H1 (cell line): Measurements from ENCODE around the gene SRSF9. TPM values are rescaled to one million over a fixed set of nuclear protein-coding genes. Genes with fewer than 3 reads are reported as not detected.

Source experiments
- BRCA1 ChIP-seq: IDR thresholded peaks from 2 replicates; pipeline ENCODE4 v1.6.1; 2012; ENCODE audit warnings: low read depth, low read length, improper control_type of control experiment
- CREB1 ChIP-seq: IDR thresholded peaks from 2 replicates; pipeline ENCODE4 v1.6.1; 2012; ENCODE audit warnings: inconsistent platforms
- EGR1 ChIP-seq: IDR thresholded peaks from 2 replicates; pipeline ENCODE4 v1.6.1; 2011; ENCODE audit warnings: low read depth, low read length, borderline replicate concordance
- EP300 ChIP-seq, 2 experiments: IDR thresholded peaks; 1 replicate in 1 of 2; 2 replicates in 1 of 2; pipeline ENCODE4 v1.6.1; 2011 to 2012; ENCODE audit warnings: low read depth in 2 of 2, low read length in 2 of 2, mild to moderate bottlenecking in 2 of 2, borderline replicate concordance in 1 of 2, inconsistent platforms in 1 of 2, moderate library complexity in 1 of 2
- GTF2F1 ChIP-seq: IDR thresholded peaks from 2 replicates; pipeline ENCODE4 v1.6.1; 2012; ENCODE audit warnings: low read depth, low read length, improper control_type of control experiment, borderline replicate concordance
- HDAC2 ChIP-seq, 2 experiments: fragments of 300-600 bp in 1 of 2; sonication (generic) in 1 of 2; IDR thresholded peaks; 2 replicates each; pipeline ENCODE4 v1.6.1; 2011 to 2012; ENCODE audit warnings: low read depth in 2 of 2, low read length in 2 of 2, mild to moderate bottlenecking in 2 of 2, moderate library complexity in 2 of 2, borderline replicate concordance in 1 of 2, inconsistent platforms in 1 of 2
- HDAC6 ChIP-seq: IDR thresholded peaks from one replicate; pipeline ENCODE4 v1.7.1; 2012; ENCODE audit warnings: low read depth, mild to moderate bottlenecking, inconsistent platforms, low read length, moderate library complexity
- JUND ChIP-seq: IDR thresholded peaks from 2 replicates; pipeline ENCODE4 v1.6.1; 2011; ENCODE audit warnings: mild to moderate bottlenecking, improper control_type of control experiment, low read length
- KDM1A ChIP-seq: fragments of 200-600, 300-600 bp; sonication (generic); IDR thresholded peaks from 2 replicates; pipeline ENCODE4 v1.7.1; 2016; ENCODE audit warnings: mild to moderate bottlenecking, low read length, borderline replicate concordance
- KDM4A ChIP-seq: IDR thresholded peaks from one replicate; pipeline ENCODE4 v1.7.1; 2012; ENCODE audit warnings: low read depth, mild to moderate bottlenecking, moderate library complexity, low read length, inconsistent platforms; ENCODE audit not compliant: severe bottlenecking
- KDM5A ChIP-seq: fragments of 200-600 bp; IDR thresholded peaks from 2 replicates; pipeline ENCODE4 v1.7.1; 2012; ENCODE audit warnings: mild to moderate bottlenecking, low read length, inconsistent platforms, mixed read lengths
- MAFK ChIP-seq: IDR thresholded peaks from 2 replicates; pipeline ENCODE4 v1.6.1; 2012; ENCODE audit warnings: low read depth, mild to moderate bottlenecking, improper control_type of control experiment, low read length
- MAX ChIP-seq: IDR thresholded peaks from 2 replicates; pipeline ENCODE4 v1.6.1; 2012; ENCODE audit warnings: inconsistent platforms
- POLR2A ChIP-seq, 2 experiments: IDR thresholded peaks; 1 replicate in 1 of 2; 2 replicates in 1 of 2; pipeline ENCODE4 v1.6.1; 2011; ENCODE audit warnings: low read depth in 2 of 2, low read length in 2 of 2, mild to moderate bottlenecking in 2 of 2; ENCODE audit errors: control extremely low read depth in 1 of 2
- RAD21 ChIP-seq, 2 experiments: IDR thresholded peaks in 1 of 2; conservative IDR thresholded peaks in 1 of 2; 2 replicates each; pipeline ENCODE4 v1.6.1; 2011; ENCODE audit warnings: low read depth in 2 of 2, low read length in 2 of 2, improper control_type of control experiment in 1 of 2, inconsistent platforms in 1 of 2, mild to moderate bottlenecking in 1 of 2, moderate library complexity in 1 of 2
- RBBP5 ChIP-seq: IDR thresholded peaks from 2 replicates; pipeline ENCODE4 v1.7.1; 2012; ENCODE audit warnings: low read depth, mild to moderate bottlenecking, inconsistent platforms, low read length, moderate library complexity, borderline replicate concordance
- RNF2 ChIP-seq: fragments of 200-900, 300-1000 bp; sonication (generic); IDR thresholded peaks from 2 replicates; pipeline ENCODE4 v1.7.1; 2016; ENCODE audit warnings: borderline replicate concordance, low read depth, mild to moderate bottlenecking, antibody characterized with exemption, low read length; ENCODE audit not compliant: poor library complexity, severe bottlenecking; ENCODE audit errors: missing control alignments
- SIX5 ChIP-seq: IDR thresholded peaks from 2 replicates; pipeline ENCODE4 v1.6.1; 2011; ENCODE audit warnings: mild to moderate bottlenecking, low read depth, low read length
- SP4 ChIP-seq: IDR thresholded peaks from 2 replicates; pipeline ENCODE4 v1.6.1; 2012; ENCODE audit warnings: low read length, inconsistent platforms
- SRF ChIP-seq: IDR thresholded peaks from 2 replicates; pipeline ENCODE4 v1.6.1; 2011; ENCODE audit warnings: mild to moderate bottlenecking, low read depth, low read length, moderate library complexity
- TBP ChIP-seq: IDR thresholded peaks from 2 replicates; pipeline ENCODE4 v1.6.1; 2011; ENCODE audit warnings: low read depth, low read length, improper control_type of control experiment
- TCF12 ChIP-seq: IDR thresholded peaks from 2 replicates; pipeline ENCODE4 v1.6.1; 2011; ENCODE audit warnings: low read depth, mild to moderate bottlenecking, low read length
- TEAD4 ChIP-seq: IDR thresholded peaks from 2 replicates; pipeline ENCODE4 v1.6.1; 2012; ENCODE audit warnings: low read depth, low read length, inconsistent platforms, mixed read lengths
- YY1 ChIP-seq: IDR thresholded peaks from 2 replicates; pipeline ENCODE4 v1.6.1; 2011; ENCODE audit warnings: low read depth, mild to moderate bottlenecking, low read length
- polyA plus RNA-seq, 7 experiments: library from polyadenylated mRNA; depleted of rRNA in 3 of 7; stranded (reverse) in 5 of 7; unstranded in 2 of 7; fragments of >200 nt in 5 of 7; fragments of 200-250 nt in 2 of 7; gene quantifications; 1 replicate in 5 of 7; 2 replicates in 1 of 7; 4 replicates in 1 of 7; pipeline versions ENCODE4 v1.2.1 to v1.2.3, GENCODE V29; 2011 to 2013; ENCODE audit warnings: missing spikeins in 2 of 7, mixed read lengths in 2 of 7
- total RNA-seq: library from RNA; stranded (reverse); fragmentation: NEBNext Ultra II Directional; extraction: Animal tissue kit (Norgen Biotek cat#: 25700); gene quantifications from 2 replicates; pipeline ENCODE4 v1.2.1, GENCODE V29; 2021
- TF ChIP-seq, protein P1 (sequence below): IDR thresholded peaks from 2 replicates; pipeline ENCODE4 v1.6.1; 2011; ENCODE audit warnings: low read depth, mild to moderate bottlenecking, low read length; ENCODE audit not compliant: insufficient read depth

SRSF9 gene
- total and polyA plus RNA-seq, 2 of the 8 experiments (the other 6 are each of a cell fraction or from before 2014, with no cell fraction given): 172 to 304 TPM

DNA sequence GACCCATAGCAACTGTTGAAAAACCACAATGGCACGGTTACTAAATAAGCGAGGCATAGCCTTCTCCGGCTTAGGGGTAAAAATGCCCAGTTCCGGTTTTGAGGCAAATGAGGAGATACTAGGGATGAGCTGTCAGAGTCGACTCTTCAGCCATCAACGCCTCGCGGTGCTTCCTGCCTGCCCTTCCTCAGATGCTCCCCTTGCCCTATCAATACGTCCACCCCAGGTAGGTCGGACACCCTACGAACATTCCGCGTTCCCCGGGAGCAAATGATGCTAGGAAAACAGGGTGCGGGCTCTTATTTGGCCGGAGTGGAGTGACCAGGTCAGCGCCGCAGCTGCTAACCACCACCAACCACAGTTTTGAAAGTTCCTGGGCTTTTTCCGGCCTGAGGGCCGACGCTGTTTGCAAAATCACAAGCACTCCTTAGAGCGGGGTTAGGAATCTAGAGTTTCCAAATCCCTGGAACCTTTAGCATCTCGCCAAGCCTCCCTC lies 1.2 kb downstream of the SRSF9 start (continued):
- TF ChIP-seq KDM1A (no peak), TCF12 (0 out of 2 replicates have a peak, but pooled peaks have one; percentile 20), TBP (0 out of 2 replicates have a peak, but pooled peaks have one; percentile 35), GTF2F1 (no peak), RBBP5 (0 out of 2 replicates have a peak, but pooled peaks have one; percentile 11), HDAC2 (IDR thresholded peaks at IDR 0.05; ENCODE audit: borderline replicate concordance in 1 of 2, low read depth in 2 of 2, low read length in 2 of 2) (no peak), EP300 (IDR thresholded peaks at IDR 0.05; ENCODE audit: borderline replicate concordance in 1 of 2, low read depth in 2 of 2, low read length in 2 of 2) (no peak), BRCA1 (no peak), HDAC6 (no peak), SP4 (no peak), POLR2A (IDR thresholded peaks at IDR 0.05; ENCODE audit: control extremely low read depth in 1 of 2, low read depth in 2 of 2, low read length in 2 of 2) (peak in 1 of 2 experiments; percentile 25; a peak in 1 of 3 replicates), TEAD4 (no peak), JUND (no peak), KDM5A (no peak), YY1 (no peak), SIX5 (no peak), EGR1 (no peak), RAD21 (IDR thresholded peaks at IDR 0.05 in 1 of 2, conservative IDR thresholded peaks at IDR 0.05 in 1 of 2; ENCODE audit: low read depth in 2 of 2, low read length in 2 of 2) (no peak), CREB1 (no peak), KDM4A (no peak), RNF2 (no peak), MAFK (no peak), SRF (no peak), MAX (no peak)
- TF ChIP-seq, protein P1, sequence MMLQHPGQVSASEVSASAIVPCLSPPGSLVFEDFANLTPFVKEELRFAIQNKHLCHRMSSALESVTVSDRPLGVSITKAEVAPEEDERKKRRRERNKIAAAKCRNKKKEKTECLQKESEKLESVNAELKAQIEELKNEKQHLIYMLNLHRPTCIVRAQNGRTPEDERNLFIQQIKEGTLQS: no peak
